Epithelial cell of esophagus (primary cell): Measurements from ENCODE around the gene AFF1.

Source experiments
- DNase-seq: peaks from one replicate; pipeline ENCODE4 v3.0.0; 2010; ENCODE audit warnings: low read depth
- H3K4me3 ChIP-seq: 2 replicates; pipeline ENCODE4 v1.5.1; 2011; ENCODE audit warnings: mild to moderate bottlenecking, low read length, control low read depth
- TF ChIP-seq, protein P1 (sequence below): IDR thresholded peaks from 2 replicates; pipeline ENCODE4 v1.5.1; 2011; ENCODE audit warnings: low read depth, mild to moderate bottlenecking, low read length, control low read depth, inconsistent platforms; ENCODE audit not compliant: insufficient read depth; ENCODE audit errors: missing control alignments

AFF1 gene

DNA sequence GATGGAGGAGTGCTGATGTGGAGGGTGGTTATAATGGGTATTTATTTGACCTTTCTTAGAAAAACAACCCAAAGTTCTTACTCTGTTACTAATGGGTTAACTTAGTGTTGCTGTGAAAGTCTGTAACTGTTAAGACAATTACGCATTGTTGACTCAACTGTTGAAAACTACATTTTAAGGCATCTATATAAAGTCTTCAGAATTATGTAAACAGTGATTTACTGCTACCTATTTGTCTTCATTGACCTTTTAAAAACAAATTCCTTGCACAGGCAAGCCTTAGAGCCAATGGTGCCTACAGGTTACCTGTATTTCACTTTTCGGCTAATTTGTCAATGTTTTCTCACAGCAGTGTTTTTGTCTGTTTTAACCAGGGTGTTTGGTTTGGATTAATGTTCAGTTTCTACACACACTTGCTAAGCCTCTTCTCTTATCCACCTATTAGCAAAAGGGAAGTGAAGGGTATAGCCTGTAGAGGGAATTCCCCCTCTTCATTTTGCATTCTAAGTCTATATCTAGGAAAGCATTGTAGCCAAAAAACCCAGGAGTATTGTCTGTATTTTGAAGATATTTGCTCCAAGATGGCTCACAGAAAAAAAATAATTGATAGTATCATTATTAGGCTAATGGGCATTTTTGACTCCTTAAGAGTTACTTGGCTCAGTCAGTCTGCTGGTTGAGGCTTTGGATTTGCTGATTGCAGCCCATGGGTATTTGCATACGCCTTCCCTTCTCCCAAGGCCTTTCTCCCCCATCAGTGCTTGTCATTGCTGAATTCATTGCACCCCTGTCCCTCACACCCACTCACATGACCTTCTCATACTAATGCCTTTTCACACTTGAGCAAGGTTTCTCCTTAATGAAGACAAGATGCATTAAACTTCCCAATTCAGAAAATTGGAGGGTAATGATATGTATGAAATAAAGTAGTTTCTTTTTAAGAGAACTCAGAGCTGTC lies 30.5 kb downstream of the AFF1 start:
- H3K4me3 ChIP-seq = no peak overlapping the region
- no peak for DNase-seq
- TF ChIP-seq, protein P1, sequence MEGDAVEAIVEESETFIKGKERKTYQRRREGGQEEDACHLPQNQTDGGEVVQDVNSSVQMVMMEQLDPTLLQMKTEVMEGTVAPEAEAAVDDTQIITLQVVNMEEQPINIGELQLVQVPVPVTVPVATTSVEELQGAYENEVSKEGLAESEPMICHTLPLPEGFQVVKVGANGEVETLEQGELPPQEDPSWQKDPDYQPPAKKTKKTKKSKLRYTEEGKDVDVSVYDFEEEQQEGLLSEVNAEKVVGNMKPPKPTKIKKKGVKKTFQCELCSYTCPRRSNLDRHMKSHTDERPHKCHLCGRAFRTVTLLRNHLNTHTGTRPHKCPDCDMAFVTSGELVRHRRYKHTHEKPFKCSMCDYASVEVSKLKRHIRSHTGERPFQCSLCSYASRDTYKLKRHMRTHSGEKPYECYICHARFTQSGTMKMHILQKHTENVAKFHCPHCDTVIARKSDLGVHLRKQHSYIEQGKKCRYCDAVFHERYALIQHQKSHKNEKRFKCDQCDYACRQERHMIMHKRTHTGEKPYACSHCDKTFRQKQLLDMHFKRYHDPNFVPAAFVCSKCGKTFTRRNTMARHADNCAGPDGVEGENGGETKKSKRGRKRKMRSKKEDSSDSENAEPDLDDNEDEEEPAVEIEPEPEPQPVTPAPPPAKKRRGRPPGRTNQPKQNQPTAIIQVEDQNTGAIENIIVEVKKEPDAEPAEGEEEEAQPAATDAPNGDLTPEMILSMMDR = no peak

DNA sequence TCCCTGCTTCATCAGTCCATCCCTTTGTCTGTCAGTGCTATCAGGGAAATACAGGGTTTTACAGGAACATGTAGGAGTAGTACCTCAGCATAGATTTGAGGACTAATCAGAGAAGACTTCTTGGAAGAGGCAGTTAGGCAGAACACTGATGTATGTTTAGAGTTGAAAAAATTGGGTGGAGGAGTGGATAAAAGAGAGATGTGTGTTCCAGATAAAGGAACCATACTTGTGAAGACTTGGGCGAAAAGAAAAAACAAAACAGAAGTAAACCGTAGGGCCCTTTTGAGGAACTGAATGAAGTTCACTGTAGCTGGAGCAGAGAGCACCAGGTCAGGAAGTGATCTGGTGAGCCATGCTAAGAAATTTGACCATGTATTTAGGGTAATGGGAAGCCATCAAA lies 32.3 kb downstream of the AFF1 start:
- H3K4me3 ChIP-seq = no peak overlapping the region

DNA sequence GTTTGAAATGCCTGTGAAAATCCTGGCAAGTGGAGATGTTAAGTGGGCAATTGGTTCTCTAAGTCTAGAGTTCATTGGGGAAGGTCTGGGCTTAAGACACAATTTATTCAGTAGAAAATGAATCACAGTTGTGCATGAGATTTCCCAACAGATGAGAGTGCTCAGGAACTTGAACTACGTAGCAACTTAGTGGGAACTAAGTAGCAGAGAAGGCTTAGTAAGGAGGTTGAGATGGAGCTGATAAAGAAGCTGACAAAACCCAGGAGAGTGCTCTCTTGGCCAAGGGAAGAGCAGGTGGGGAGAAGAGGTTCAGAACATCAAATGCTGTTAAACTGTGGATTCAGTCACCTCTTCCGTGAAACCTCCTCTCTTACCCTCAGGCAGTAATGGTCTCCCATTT lies 33.0 kb downstream of the AFF1 start:
- TF ChIP-seq, protein P1 = no peak
- DNase-seq = peak; percentile 54

More for the DNA sequence above, 32.3 kb downstream of the AFF1 start:
- DNase-seq = no peak
- TF ChIP-seq, protein P1 = no peak

DNA sequence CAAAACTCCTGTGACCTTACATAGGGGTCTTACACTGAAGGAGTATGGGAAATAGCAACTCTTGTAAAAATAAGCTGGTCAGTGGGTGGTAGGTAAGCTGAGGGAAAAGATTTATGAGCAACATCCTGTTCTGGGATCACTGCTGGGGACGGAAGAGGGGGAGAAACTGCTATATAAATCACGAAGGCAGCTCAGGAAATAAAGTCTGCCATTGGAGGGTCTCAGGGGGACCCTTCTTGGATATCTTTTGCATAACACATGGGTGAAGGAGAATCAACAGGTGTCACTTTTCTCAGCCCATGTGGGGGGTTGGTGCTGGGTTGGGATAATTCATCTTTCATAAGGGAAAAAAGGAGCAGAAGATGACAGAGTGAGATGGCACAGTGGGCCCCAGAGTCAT lies 33.7 kb downstream of the AFF1 start:
- H3K4me3 ChIP-seq = no peak overlapping the region
- no peak for DNase-seq
- TF ChIP-seq, protein P1 = no peak

More for the DNA sequence above, 33.0 kb downstream of the AFF1 start:
- H3K4me3 ChIP-seq = no peak overlapping the region

DNA sequence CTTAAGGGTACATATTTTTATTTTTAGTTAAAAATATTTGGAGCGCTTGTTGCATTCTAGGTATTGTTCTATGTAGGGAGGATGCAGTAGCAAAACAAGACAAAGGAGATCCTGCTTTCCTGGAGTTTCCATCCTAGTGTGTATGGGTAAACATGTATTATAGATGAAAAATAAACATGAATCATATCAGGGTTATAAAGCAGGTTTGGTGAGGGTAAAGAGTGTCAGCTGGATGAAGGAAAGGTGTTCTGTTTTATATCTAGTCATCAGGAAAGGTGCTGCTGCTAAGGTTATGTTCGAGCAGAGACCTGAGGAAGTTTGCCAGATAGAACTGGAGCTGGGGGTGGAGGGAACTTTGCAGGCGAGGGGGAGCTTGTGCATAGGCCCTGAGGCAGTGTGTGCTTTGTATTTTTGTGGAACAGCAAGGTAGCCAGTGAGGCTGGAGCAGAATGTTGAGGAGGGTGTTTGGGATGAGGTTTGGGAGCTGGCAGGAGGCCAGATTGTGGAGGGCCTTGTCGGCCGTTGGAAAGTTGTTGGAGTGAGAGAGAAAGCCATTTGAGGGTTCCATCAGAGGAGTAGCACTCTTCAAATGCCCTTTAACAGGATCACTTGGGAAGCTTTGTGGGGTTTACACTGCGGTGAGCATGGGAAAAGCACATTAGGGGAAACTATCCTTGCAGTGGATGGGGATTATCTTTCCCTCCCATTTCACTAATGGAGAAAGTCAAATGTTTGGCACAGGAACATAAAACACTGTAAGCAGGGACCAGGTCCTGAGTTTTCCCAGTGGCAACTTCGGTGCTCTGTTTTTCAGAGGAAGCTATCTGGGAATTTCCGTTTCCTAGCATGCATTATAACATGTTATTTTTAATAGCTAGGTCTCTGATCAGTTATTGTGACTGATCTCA lies 35.9 kb downstream of the AFF1 start:
- peak; percentile 61 for DNase-seq
- TF ChIP-seq, protein P1 = no peak

DNA sequence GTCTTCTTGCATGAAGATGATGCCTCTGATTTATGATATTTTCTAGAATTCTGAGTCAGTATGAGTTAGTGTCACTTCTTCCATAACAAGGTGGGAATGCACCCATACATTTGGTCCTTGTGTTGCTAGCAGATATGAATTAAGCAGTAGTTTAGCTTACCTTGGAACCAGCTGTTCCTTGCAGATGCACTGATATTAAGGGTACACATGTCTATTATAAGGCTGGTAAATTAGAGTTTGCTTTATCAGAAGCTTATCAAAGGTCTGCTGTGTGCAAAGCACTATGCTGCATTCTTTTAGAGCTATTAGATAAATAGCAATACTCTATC lies 36.5 kb downstream of the AFF1 start:
- DNase-seq = no peak
- TF ChIP-seq, protein P1 = no peak
- H3K4me3 ChIP-seq = no peak overlapping the region

More for the DNA sequence above, 35.9 kb downstream of the AFF1 start:
- no peak overlapping the region for H3K4me3 ChIP-seq
